Neural cell (in vitro differentiated cells): ENCODE data around the gene OR6M1. TPM values are rescaled to one million over a fixed set of nuclear protein-coding genes. Genes with fewer than 3 reads are reported as not detected.

Experiments used
- H2AFZ ChIP-seq: fragments of 200-600, 300-800 bp; sonication (generic), shearing (Covaris generic); 2 replicates; pipeline ENCODE4 v1.6.0; 2014; ENCODE audit warnings: low read depth, mild to moderate bottlenecking, antibody characterized with exemption, low read length, moderate library complexity
- H3F3A ChIP-seq: fragments of 200-600 bp; shearing (Covaris generic); 2 replicates; pipeline ENCODE4 v1.6.1; 2016; ENCODE audit warnings: mild to moderate bottlenecking, moderate library complexity, mixed read lengths, antibody characterized with exemption, low read length; ENCODE audit not compliant: insufficient read depth, poor library complexity, severe bottlenecking
- H3K27ac ChIP-seq: fragments of 200-600, 300-800 bp; sonication (generic), shearing (Covaris generic); 2 replicates; pipeline ENCODE4 v1.5.1; 2014; ENCODE audit warnings: mild to moderate bottlenecking, low read length, moderate library complexity
- H3K27me3 ChIP-seq: fragments of 300-800, 200-600 bp; sonication (generic), shearing (Covaris generic); 2 replicates; pipeline ENCODE4 v1.6.0; 2014; ENCODE audit warnings: mild to moderate bottlenecking, low read depth, low read length, moderate library complexity; ENCODE audit not compliant: insufficient read depth
- H3K36me3 ChIP-seq: fragments of 300-800, 200-600 bp; sonication (generic), shearing (Covaris generic); 2 replicates; pipeline ENCODE4 v1.5.1; 2014; ENCODE audit warnings: mild to moderate bottlenecking, antibody characterized with exemption, low read length, moderate library complexity; ENCODE audit not compliant: insufficient read depth
- H3K4me2 ChIP-seq: fragments of 300-800, 200-600 bp; sonication (generic), shearing (Covaris generic); 2 replicates; pipeline ENCODE4 v1.6.0; 2014; ENCODE audit warnings: mild to moderate bottlenecking, low read length
- H3K4me3 ChIP-seq: fragments of 300-800, 200-600 bp; sonication (generic), shearing (Covaris generic); 2 replicates; pipeline ENCODE4 v1.5.1; 2014; ENCODE audit warnings: mild to moderate bottlenecking, low read length, moderate library complexity
- H3K79me2 ChIP-seq: fragments of 200-600 bp; shearing (Covaris generic); replicated peaks from 2 replicates; pipeline ENCODE4 v1.6.0; 2014; ENCODE audit warnings: mild to moderate bottlenecking, low read length, moderate library complexity; ENCODE audit not compliant: insufficient read depth
- H3K9ac ChIP-seq: fragments of 300-800, 200-600 bp; sonication (generic), shearing (Covaris generic); 2 replicates; pipeline ENCODE4 v1.6.1; 2016; ENCODE audit warnings: mild to moderate bottlenecking, low read length, mixed read lengths
- H3K9me2 ChIP-seq: fragments of 200-600 bp; shearing (Covaris generic); 2 replicates; pipeline ENCODE4 v1.6.1; 2016; ENCODE audit warnings: mild to moderate bottlenecking, low read length, mixed read lengths; ENCODE audit not compliant: insufficient read depth
- H3K9me3 ChIP-seq: fragments of 200-600, 300-800 bp; sonication (generic), shearing (Covaris generic); 2 replicates; pipeline ENCODE4 v1.6.1; 2016; ENCODE audit warnings: mild to moderate bottlenecking, mixed run types, low read length, moderate library complexity, mixed read lengths
- H4K20me1 ChIP-seq: fragments of 200-600 bp; shearing (Covaris generic); 2 replicates; pipeline ENCODE4 v1.6.1; 2016; ENCODE audit warnings: mild to moderate bottlenecking, mixed run types; ENCODE audit not compliant: insufficient read depth
- CTCF ChIP-seq: fragments of 450-650 bp; IDR thresholded peaks from 2 replicates; pipeline ENCODE4 v1.5.1; 2014; ENCODE audit warnings: antibody characterized with exemption, mild to moderate bottlenecking, moderate library complexity; ENCODE audit not compliant: poor library complexity, severe bottlenecking
- EP300 ChIP-seq: fragments of 450-650 bp; conservative IDR thresholded peaks from 2 replicates; pipeline ENCODE4 v1.6.1; 2014; ENCODE audit warnings: antibody characterized with exemption, mild to moderate bottlenecking, moderate library complexity; ENCODE audit not compliant: poor library complexity, severe bottlenecking
- EZH2 ChIP-seq: fragments of 200-600, 300-800 bp; shearing (Covaris generic), sonication (generic); IDR thresholded peaks from 2 replicates; pipeline ENCODE4 v1.6.1; 2014; ENCODE audit warnings: antibody characterized with exemption, low read length, borderline replicate concordance, mild to moderate bottlenecking; ENCODE audit not compliant: insufficient read depth, poor library complexity, severe bottlenecking
- MXI1 ChIP-seq: fragments of 450-650 bp; conservative IDR thresholded peaks from 2 replicates; pipeline ENCODE4 v1.6.1; 2014; ENCODE audit warnings: antibody characterized with exemption, mild to moderate bottlenecking; ENCODE audit not compliant: poor library complexity, severe bottlenecking
- POLR2AphosphoS5 ChIP-seq: IDR thresholded peaks from 2 replicates; pipeline ENCODE4 v1.6.1; 2012
- RAD21 ChIP-seq: fragments of 450-650 bp; conservative IDR thresholded peaks from 2 replicates; pipeline ENCODE4 v1.6.1; 2014; ENCODE audit warnings: antibody characterized with exemption, mild to moderate bottlenecking, moderate library complexity
- SMC3 ChIP-seq: fragments of 450-650 bp; conservative IDR thresholded peaks from 2 replicates; pipeline ENCODE4 v1.6.1; 2014; ENCODE audit warnings: antibody characterized with exemption, mild to moderate bottlenecking, moderate library complexity; ENCODE audit not compliant: poor library complexity
- TAF1 ChIP-seq: IDR thresholded peaks from 2 replicates; pipeline ENCODE4 v1.6.1; 2012; ENCODE audit warnings: low read depth
- polyA plus RNA-seq: library from polyadenylated mRNA; depleted of rRNA; stranded (reverse); fragments of >200 nt; gene quantifications from 2 replicates; pipeline ENCODE4 v1.2.3, GENCODE V29; 2014
- TF ChIP-seq, protein P1 (sequence below): IDR thresholded peaks from 2 replicates; pipeline ENCODE4 v1.6.1; 2012; ENCODE audit warnings: borderline replicate concordance

The OR6M1 gene
- polyA plus RNA-seq, 1 donor from 2014 or later: not detected

GRCh38 chr11:123841174-123841573 lies 35.0 kb upstream of the OR6M1 start:
- no peaks in the 10 kb centered on the region for H3K36me3 ChIP-seq
- no peaks in the 10 kb centered on the region for H3K9me2 ChIP-seq
- H3K4me3 ChIP-seq: no peak overlapping the region
- H3K79me2 ChIP-seq: no peaks in the 10 kb centered on the region
- no peaks in the 10 kb centered on the region for H3K9me3 ChIP-seq
- H3F3A ChIP-seq: no peaks in the 10 kb centered on the region
- no peak overlapping the region for H3K4me2 ChIP-seq
- H3K27ac ChIP-seq: no peak overlapping the region
- no peak overlapping the region for H2AFZ ChIP-seq
- no peaks in the 10 kb centered on the region for H3K27me3 ChIP-seq
- H4K20me1 ChIP-seq: no peaks in the 10 kb centered on the region
- TF ChIP-seq SMC3 (no peak), CTCF (no peak), EP300 (no peak), POLR2AphosphoS5 (no peak), MXI1 (no peak), EZH2 (no peak), TAF1 (no peak), RAD21 (no peak)
- TF ChIP-seq, protein P1, sequence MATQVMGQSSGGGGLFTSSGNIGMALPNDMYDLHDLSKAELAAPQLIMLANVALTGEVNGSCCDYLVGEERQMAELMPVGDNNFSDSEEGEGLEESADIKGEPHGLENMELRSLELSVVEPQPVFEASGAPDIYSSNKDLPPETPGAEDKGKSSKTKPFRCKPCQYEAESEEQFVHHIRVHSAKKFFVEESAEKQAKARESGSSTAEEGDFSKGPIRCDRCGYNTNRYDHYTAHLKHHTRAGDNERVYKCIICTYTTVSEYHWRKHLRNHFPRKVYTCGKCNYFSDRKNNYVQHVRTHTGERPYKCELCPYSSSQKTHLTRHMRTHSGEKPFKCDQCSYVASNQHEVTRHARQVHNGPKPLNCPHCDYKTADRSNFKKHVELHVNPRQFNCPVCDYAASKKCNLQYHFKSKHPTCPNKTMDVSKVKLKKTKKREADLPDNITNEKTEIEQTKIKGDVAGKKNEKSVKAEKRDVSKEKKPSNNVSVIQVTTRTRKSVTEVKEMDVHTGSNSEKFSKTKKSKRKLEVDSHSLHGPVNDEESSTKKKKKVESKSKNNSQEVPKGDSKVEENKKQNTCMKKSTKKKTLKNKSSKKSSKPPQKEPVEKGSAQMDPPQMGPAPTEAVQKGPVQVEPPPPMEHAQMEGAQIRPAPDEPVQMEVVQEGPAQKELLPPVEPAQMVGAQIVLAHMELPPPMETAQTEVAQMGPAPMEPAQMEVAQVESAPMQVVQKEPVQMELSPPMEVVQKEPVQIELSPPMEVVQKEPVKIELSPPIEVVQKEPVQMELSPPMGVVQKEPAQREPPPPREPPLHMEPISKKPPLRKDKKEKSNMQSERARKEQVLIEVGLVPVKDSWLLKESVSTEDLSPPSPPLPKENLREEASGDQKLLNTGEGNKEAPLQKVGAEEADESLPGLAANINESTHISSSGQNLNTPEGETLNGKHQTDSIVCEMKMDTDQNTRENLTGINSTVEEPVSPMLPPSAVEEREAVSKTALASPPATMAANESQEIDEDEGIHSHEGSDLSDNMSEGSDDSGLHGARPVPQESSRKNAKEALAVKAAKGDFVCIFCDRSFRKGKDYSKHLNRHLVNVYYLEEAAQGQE: no peak
- H3K9ac ChIP-seq: no peak overlapping the region

GRCh38 chr11:123839131-123839530 lies 33.0 kb upstream of the OR6M1 start:
- no peaks in the 10 kb centered on the region for H3K9me2 ChIP-seq
- no peaks in the 10 kb centered on the region for H3F3A ChIP-seq
- no peaks in the 10 kb centered on the region for H4K20me1 ChIP-seq
- H3K4me2 ChIP-seq: no peak overlapping the region
- no peaks in the 10 kb centered on the region for H3K36me3 ChIP-seq
- no peaks in the 10 kb centered on the region for H3K79me2 ChIP-seq
- H3K4me3 ChIP-seq: no peak overlapping the region
- H2AFZ ChIP-seq: no peak overlapping the region
- H3K9ac ChIP-seq: no peak overlapping the region
- TF ChIP-seq POLR2AphosphoS5 (no peak), EZH2 (no peak), EP300 (no peak), CTCF (no peak), RAD21 (no peak), TAF1 (no peak)
- TF ChIP-seq, protein P1: no peak
- no peaks in the 10 kb centered on the region for H3K27me3 ChIP-seq
- H3K9me3 ChIP-seq: no peaks in the 10 kb centered on the region
- no peak overlapping the region for H3K27ac ChIP-seq
